HCT116 (cell line): ENCODE measurements around the gene PKN2. TPM values are rescaled to one million over a fixed set of nuclear protein-coding genes. Genes with fewer than 3 reads are reported as not detected.

Source experiments
- ATAC-seq: fragments of 200-7000 bp; cut with Tn5 transposase; 2 replicates; pipeline ENCODE4 v1.9.1; 2020; ENCODE audit warnings: mild to moderate bottlenecking, moderate library complexity
- BruUV-seq: library from RNA; stranded (reverse); fragments of 400-500 nt; replicated peaks from 2 replicates; lab custom pipeline; 2021; lab: Mats Ljungman, UMichigan
- CTCF ChIA-PET: fragments of 300-600 bp; sonication (Branson Sonifier 250); formaldehyde crosslinking; loops from one replicate; lab custom pipeline; 2021; ENCODE audit warnings: antibody characterized with exemption; lab: Charles Lee
- POLR2A ChIA-PET: fragments of 300-600, 350-600 bp; sonication (Branson Sonifier 250); formaldehyde crosslinking; loops from one replicate; lab custom pipeline; 2021; ENCODE audit warnings: antibody characterized with exemption; lab: Charles Lee
- RAD21 ChIA-PET, 2 experiments: fragments of 300-600 bp; sonication (Branson Sonifier 250); formaldehyde crosslinking; loops; one replicate each; lab custom pipeline; 2023; ENCODE audit warnings: low total read pairs in 2 of 2; ENCODE audit not compliant: uncharacterized antibody in 2 of 2, unreplicated experiment in 2 of 2, low non-redundant PET in 1 of 2; lab: Charles Lee
- DNase-seq: peaks from one replicate; pipeline ENCODE4 v3.0.0-alpha.2; 2010; ENCODE audit warnings: low read depth, low spot score
- H2AFZ ChIP-seq: fragments of 200-600 bp; shearing (Covaris generic), sonication (generic); 2 replicates; pipeline ENCODE4 v1.6.1; 2017; ENCODE audit warnings: low read depth, mixed run types, mixed read lengths, antibody characterized with exemption, low read length; ENCODE audit not compliant: poor library complexity, severe bottlenecking
- H3K27ac ChIP-seq: 2 replicates; pipeline ENCODE4 v1.5.1; 2012; ENCODE audit warnings: low read depth, low read length
- H3K27me3 ChIP-seq: fragments of 200-600 bp; sonication (generic); 2 replicates; pipeline ENCODE4 v1.6.1; 2016; ENCODE audit warnings: mixed run types, low read length, mixed read lengths; ENCODE audit not compliant: insufficient read depth
- H3K36me3 ChIP-seq, 2 experiments: fragments of 200-500 bp in 1 of 2; fragments of 200-600 bp in 1 of 2; sonication (Bioruptor generic) in 1 of 2; sonication (generic) in 1 of 2; 2 replicates each; pipeline versions ENCODE4 v1.5.1 to v1.6.1; 2014 to 2016; ENCODE audit warnings: low read length in 2 of 2, inconsistent platforms in 1 of 2, mixed read lengths in 1 of 2, mixed run types in 1 of 2; ENCODE audit not compliant: insufficient read depth in 2 of 2, control insufficient read depth in 1 of 2
- H3K4me1 ChIP-seq, 2 experiments: fragments of 200-600 bp in 1 of 2; sonication (generic) in 1 of 2; 2 replicates each; pipeline versions ENCODE4 v1.5.1 to v1.6.1; 2012 to 2017; ENCODE audit warnings: low read length in 2 of 2, inconsistent platforms in 1 of 2, mild to moderate bottlenecking in 1 of 2, mixed read lengths in 1 of 2, mixed run types in 1 of 2, moderate library complexity in 1 of 2; ENCODE audit not compliant: insufficient read depth in 2 of 2, control insufficient read depth in 1 of 2
- H3K4me2 ChIP-seq: fragments of 200-600 bp; sonication (generic); 2 replicates; pipeline ENCODE4 v1.6.1; 2017; ENCODE audit warnings: mixed run types, low read length, mixed read lengths
- H3K4me3 ChIP-seq, 2 experiments: fragments of 200-600 bp in 1 of 2; sonication (generic) in 1 of 2; replicated peaks in 1 of 2; 2 replicates each; pipeline ENCODE4 v1.5.1; 2011 to 2016; ENCODE audit warnings: low read length in 2 of 2, control low read depth in 1 of 2, low read depth in 1 of 2, mild to moderate bottlenecking in 1 of 2, mixed read lengths in 1 of 2, mixed run types in 1 of 2
- H3K79me2 ChIP-seq: fragments of 200-600 bp; sonication (generic); 2 replicates; pipeline ENCODE4 v1.6.1; 2017; ENCODE audit warnings: mild to moderate bottlenecking, mixed run types, low read length, moderate library complexity, mixed read lengths; ENCODE audit not compliant: insufficient read depth
- H3K9ac ChIP-seq: fragments of 200-600 bp; sonication (generic); 2 replicates; pipeline ENCODE4 v1.6.1; 2016; ENCODE audit warnings: low read length, mixed read lengths
- H3K9me2 ChIP-seq: fragments of 200-600 bp; sonication (generic), shearing (Covaris generic); 2 replicates; pipeline ENCODE4 v1.6.1; 2017; ENCODE audit warnings: mixed run types, mild to moderate bottlenecking, moderate library complexity; ENCODE audit not compliant: insufficient read depth
- H3K9me3 ChIP-seq, 2 experiments: fragments of 200-500 bp in 1 of 2; fragments of 200-600 bp in 1 of 2; sonication (Bioruptor generic) in 1 of 2; sonication (generic) in 1 of 2; 2 replicates each; pipeline ENCODE4 v1.6.1; 2014 to 2017; ENCODE audit warnings: low read length in 2 of 2, mixed read lengths in 2 of 2, inconsistent platforms in 1 of 2, low read depth in 1 of 2, mild to moderate bottlenecking in 1 of 2, mixed run types in 1 of 2, moderate library complexity in 1 of 2; ENCODE audit not compliant: control insufficient read depth in 1 of 2, insufficient read depth in 1 of 2
- H4K20me1 ChIP-seq: fragments of 200-600 bp; sonication (generic), shearing (Covaris generic); 2 replicates; pipeline ENCODE4 v1.6.1; 2017; ENCODE audit warnings: mixed run types, mild to moderate bottlenecking, moderate library complexity; ENCODE audit not compliant: insufficient read depth
- CEBPB ChIP-seq: IDR thresholded peaks from 2 replicates; pipeline ENCODE4 v1.6.1; 2012; ENCODE audit warnings: low read depth
- EGR1 ChIP-seq: IDR thresholded peaks from 2 replicates; pipeline ENCODE4 v1.6.1; 2012; ENCODE audit warnings: low read depth
- ELF1 ChIP-seq: IDR thresholded peaks from 2 replicates; pipeline ENCODE4 v1.6.1; 2012; ENCODE audit warnings: low read depth, borderline replicate concordance
- EZH2 ChIP-seq: fragments of 200-600 bp; sonication (generic); IDR thresholded peaks from 2 replicates; pipeline ENCODE4 v1.6.1; 2017; ENCODE audit warnings: antibody characterized with exemption, mixed run types
- EZH2phosphoT487 ChIP-seq: fragments of 200-600 bp; IDR thresholded peaks from 2 replicates; pipeline ENCODE4 v1.6.1; 2018; ENCODE audit warnings: antibody characterized with exemption, borderline replicate concordance
- POLR2A ChIP-seq: IDR thresholded peaks from 2 replicates; pipeline ENCODE4 v1.7.0; 2011; ENCODE audit warnings: borderline replicate concordance; ENCODE audit not compliant: insufficient read depth, insufficient read length; ENCODE audit errors: extremely low read depth
- RAD21 ChIP-seq: IDR thresholded peaks from 2 replicates; pipeline ENCODE4 v1.6.1; 2012; ENCODE audit warnings: low read depth, mild to moderate bottlenecking
- SRF ChIP-seq: IDR thresholded peaks from 2 replicates; pipeline ENCODE4 v1.6.1; 2012; ENCODE audit warnings: low read depth
- YY1 ChIP-seq: IDR thresholded peaks from 2 replicates; pipeline ENCODE4 v1.6.1; 2011; ENCODE audit warnings: low read length, low read depth, moderate library complexity, mild to moderate bottlenecking; ENCODE audit not compliant: insufficient replicate concordance; ENCODE audit errors: extremely low read depth
- intact Hi-C: fragments of 100-400 bp; cut with micrococcal nuclease; formaldehyde crosslinking; loops from 2 replicates; pipeline ENCODE4 v1.10.0; 2022
- total RNA-seq: library from RNA; stranded (reverse); gene quantifications from one replicate; pipeline ENCODE4 v1.2.1, GENCODE V29; 2021; ENCODE audit not compliant: unreplicated experiment

The PKN2 gene
- total RNA-seq, 1 experiment from 2014 or later, result 44.3 TPM

DNA sequence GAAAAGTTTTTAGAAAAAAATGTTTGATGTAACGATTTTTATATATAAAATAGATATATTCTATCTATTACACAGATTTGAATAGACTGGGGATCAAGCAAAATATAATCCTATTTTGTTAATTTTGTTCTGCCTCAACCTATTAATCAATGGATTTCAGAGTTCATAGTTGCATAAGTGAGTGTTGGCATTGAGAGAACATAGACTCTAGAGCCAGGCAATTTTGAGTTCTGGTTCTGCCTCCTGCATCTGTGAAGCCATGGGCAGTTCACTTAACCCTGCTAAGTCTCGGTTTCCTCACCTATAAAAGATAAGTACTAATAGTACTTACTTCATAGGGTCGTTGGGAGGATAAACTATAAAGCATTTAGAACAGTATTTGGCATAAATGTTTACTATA, 13.6 kb upstream of the PKN2 start:
- no peaks in the 10 kb centered on the region for H3K9me3 ChIP-seq
- H3K4me1 ChIP-seq, result no peaks in the 10 kb centered on the region
- POLR2A ChIA-PET, result no interaction called here
- H3K27ac ChIP-seq, result no peak overlapping the region
- no peak overlapping the region for H3K4me3 ChIP-seq
- DNase-seq, result no peak
- H3K79me2 ChIP-seq, result no peaks in the 10 kb centered on the region
- CTCF ChIA-PET, result no interaction called here
- no peaks in the 10 kb centered on the region for H4K20me1 ChIP-seq
- no peaks in the 10 kb centered on the region for H3K27me3 ChIP-seq
- intact Hi-C loops, result no loop called here
- H2AFZ ChIP-seq, result no peak overlapping the region
- H3K4me2 ChIP-seq, result no peak overlapping the region
- TF ChIP-seq YY1 (no peak), EZH2 (no peak), RAD21 (no peak), CEBPB (no peak), EZH2phosphoT487 (no peak)
- no peaks in the 10 kb centered on the region for H3K9me2 ChIP-seq
- no TSS peak for BruUV-seq
- ATAC-seq, result no peak
- RAD21 ChIA-PET, result no interaction called here
- H3K36me3 ChIP-seq, result no peaks in the 10 kb centered on the region
- H3K9ac ChIP-seq, result no peak overlapping the region

DNA sequence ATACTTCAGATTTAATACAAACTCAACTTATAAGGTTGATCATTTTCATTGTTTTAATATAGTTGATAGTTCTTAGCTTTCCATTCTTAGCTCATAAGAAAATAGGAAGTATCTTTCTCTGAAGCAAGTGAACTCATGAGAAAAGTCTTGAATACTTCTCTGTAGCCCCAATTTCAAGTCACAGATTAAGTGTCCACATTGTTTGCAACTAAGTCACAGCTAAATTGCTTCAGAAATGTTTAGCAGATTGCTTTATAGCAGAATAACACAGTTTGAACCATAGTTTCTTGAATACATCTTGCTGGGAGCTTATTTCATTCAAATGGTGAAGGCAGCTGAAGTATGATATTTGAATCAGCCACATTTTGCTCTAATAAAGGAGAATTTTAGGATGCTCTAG, 10.6 kb upstream of the PKN2 start:
- no TSS peak for BruUV-seq
- intact Hi-C loops, result no loop called here
- CTCF ChIA-PET, result interaction anchor here (2.0 kb wide), 1 partner anchor 18 kb away, joined by 9 read pairs; no protein-coding TSS in a partner anchor

More for the DNA sequence above, 10.6 kb upstream of the PKN2 start:
- no peak overlapping the region for H2AFZ ChIP-seq
- H3K79me2 ChIP-seq, result no peaks in the 10 kb centered on the region
- POLR2A ChIA-PET, result interaction anchor here (1.0 kb wide), 1 partner anchor 11 kb away, joined by 4 read pairs; the partner anchor contains the start of gene PKN2
- RAD21 ChIA-PET, result no interaction called here
- no peaks in the 10 kb centered on the region for H3K9me3 ChIP-seq
- H3K4me3 ChIP-seq, result no peak overlapping the region
- H3K9me2 ChIP-seq, result no peaks in the 10 kb centered on the region
- no peaks in the 10 kb centered on the region for H4K20me1 ChIP-seq
- H3K4me2 ChIP-seq, result no peak overlapping the region
- no peak for DNase-seq
- no peak for ATAC-seq
- H3K27ac ChIP-seq, result no peak overlapping the region
- H3K36me3 ChIP-seq, result no peaks in the 10 kb centered on the region
- H3K9ac ChIP-seq, result no peak overlapping the region
- TF ChIP-seq ELF1 (no peak), SRF (no peak), POLR2A (no peak), EGR1 (no peak), CEBPB (no peak)
- no peaks in the 10 kb centered on the region for H3K27me3 ChIP-seq
- no peaks in the 10 kb centered on the region for H3K4me1 ChIP-seq
